ENCODE measurements around the gene EZR. TPM values are rescaled to one million over a fixed set of nuclear protein-coding genes. Genes with fewer than 3 reads are reported as not detected.
A peak's percentile ranks its signal among the peaks of the same experiment; 100 is the strongest.

The EZR gene
- total RNA-seq, 1 experiment from 2014 or later: 263 TPM

DNA sequence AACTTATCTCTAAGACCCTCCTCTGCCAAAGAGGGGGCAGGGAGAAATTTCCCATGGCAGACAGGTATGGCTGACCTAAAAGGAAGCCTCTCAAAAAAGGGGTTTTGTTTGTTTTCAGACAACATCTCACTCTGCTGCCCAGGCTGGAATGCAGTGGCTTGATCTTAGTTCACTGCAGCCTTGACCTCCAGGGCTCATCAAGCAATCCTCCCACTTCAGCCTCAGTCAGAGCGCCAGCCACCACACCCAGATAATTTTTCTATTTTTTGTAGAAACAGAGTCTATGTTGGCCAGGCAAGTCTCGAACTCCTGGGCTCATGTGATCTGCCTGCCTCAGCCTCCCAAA is 3.8 kb downstream of the EZR start:
- TF ChIP-seq TCF7L2 (IDR thresholded peaks at IDR 0.05; ENCODE audit: low read depth, low read length) (no peak), SIN3A (IDR thresholded peaks at IDR 0.05; ENCODE audit: borderline replicate concordance, insufficient read depth, low read depth, low read length) (no peak), CTCF (IDR thresholded peaks at IDR 0.05) (no peak), POLR2AphosphoS5 (IDR thresholded peaks at IDR 0.05; ENCODE audit: low read depth, low read length) (no peak)
- TF ChIP-seq, protein P1, sequence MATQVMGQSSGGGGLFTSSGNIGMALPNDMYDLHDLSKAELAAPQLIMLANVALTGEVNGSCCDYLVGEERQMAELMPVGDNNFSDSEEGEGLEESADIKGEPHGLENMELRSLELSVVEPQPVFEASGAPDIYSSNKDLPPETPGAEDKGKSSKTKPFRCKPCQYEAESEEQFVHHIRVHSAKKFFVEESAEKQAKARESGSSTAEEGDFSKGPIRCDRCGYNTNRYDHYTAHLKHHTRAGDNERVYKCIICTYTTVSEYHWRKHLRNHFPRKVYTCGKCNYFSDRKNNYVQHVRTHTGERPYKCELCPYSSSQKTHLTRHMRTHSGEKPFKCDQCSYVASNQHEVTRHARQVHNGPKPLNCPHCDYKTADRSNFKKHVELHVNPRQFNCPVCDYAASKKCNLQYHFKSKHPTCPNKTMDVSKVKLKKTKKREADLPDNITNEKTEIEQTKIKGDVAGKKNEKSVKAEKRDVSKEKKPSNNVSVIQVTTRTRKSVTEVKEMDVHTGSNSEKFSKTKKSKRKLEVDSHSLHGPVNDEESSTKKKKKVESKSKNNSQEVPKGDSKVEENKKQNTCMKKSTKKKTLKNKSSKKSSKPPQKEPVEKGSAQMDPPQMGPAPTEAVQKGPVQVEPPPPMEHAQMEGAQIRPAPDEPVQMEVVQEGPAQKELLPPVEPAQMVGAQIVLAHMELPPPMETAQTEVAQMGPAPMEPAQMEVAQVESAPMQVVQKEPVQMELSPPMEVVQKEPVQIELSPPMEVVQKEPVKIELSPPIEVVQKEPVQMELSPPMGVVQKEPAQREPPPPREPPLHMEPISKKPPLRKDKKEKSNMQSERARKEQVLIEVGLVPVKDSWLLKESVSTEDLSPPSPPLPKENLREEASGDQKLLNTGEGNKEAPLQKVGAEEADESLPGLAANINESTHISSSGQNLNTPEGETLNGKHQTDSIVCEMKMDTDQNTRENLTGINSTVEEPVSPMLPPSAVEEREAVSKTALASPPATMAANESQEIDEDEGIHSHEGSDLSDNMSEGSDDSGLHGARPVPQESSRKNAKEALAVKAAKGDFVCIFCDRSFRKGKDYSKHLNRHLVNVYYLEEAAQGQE (IDR thresholded peaks at IDR 0.05; ENCODE audit: insufficient read depth in 1 of 2, low read depth in 2 of 2, low read length in 1 of 2): no peak
- ChIA-PET CTCF (no interaction called here), POLR2A (no interaction called here)
- intact Hi-C loops (cut with micrococcal nuclease; ENCODE audit: unreplicated experiment): loop anchor here (5.0 kb wide), 2 partner anchors 37 to 52 kb away; no protein-coding TSS in a partner anchor
- H3K36me3 ChIP-seq (ENCODE audit: control insufficient read depth, insufficient read depth, low read length): peaks cover 42% of the 10 kb centered on the region
- in situ Hi-C loops (cut with HindIII; ENCODE audit: low pct_unique_long_range_greater_than_20kb, low sequenced_read_pairs): no loop called here
- H3K27ac ChIP-seq (ENCODE audit: low read length): peak overlapping the region; percentile 92
- H3K9me3 ChIP-seq (ENCODE audit: control insufficient read depth, insufficient read depth, low read depth, low read length): no peaks in the 10 kb centered on the region
- DNase-seq (ENCODE audit: low read depth, low spot score): no peak
- peaks cover 60% of the 10 kb centered on the region for H3K4me1 ChIP-seq (ENCODE audit: control insufficient read depth, insufficient read depth, low read length)
- no peaks in the 10 kb centered on the region for H3K27me3 ChIP-seq (ENCODE audit: control insufficient read depth, insufficient read depth, low read length)
- ATAC-seq: no peak
- H3K4me3 ChIP-seq (ENCODE audit: low read depth in 2 of 2, low read length in 2 of 2): peak overlapping the region; percentile 86 to 89
- BruUV-seq (replicated peaks): no TSS peak

GRCh38 chr6:158813032-158813431 is 6.1 kb downstream of the EZR start:
- H3K4me3 ChIP-seq (ENCODE audit: low read depth in 2 of 2, low read length in 2 of 2): no peak overlapping the region
- BruUV-seq (replicated peaks): no TSS peak
- ATAC-seq: no peak
- intact Hi-C loops (cut with micrococcal nuclease; ENCODE audit: unreplicated experiment): loop anchor here (5.0 kb wide), 1 partner anchor 159 kb away; no protein-coding TSS in a partner anchor
- TF ChIP-seq CTCF (IDR thresholded peaks at IDR 0.05): no peak
- no peak for TF ChIP-seq POLR2AphosphoS5 (IDR thresholded peaks at IDR 0.05; ENCODE audit: low read depth, low read length)
- no peak overlapping the region for H3K27ac ChIP-seq (ENCODE audit: low read length)
- H3K27me3 ChIP-seq (ENCODE audit: control insufficient read depth, insufficient read depth, low read length): no peaks in the 10 kb centered on the region
- POLR2A ChIA-PET: interaction anchor here (1.9 kb wide), 1 partner anchor 57 kb away, joined by 7 read pairs; no protein-coding TSS in a partner anchor
- no peaks in the 10 kb centered on the region for H3K9me3 ChIP-seq (ENCODE audit: control insufficient read depth, insufficient read depth, low read depth, low read length)
- CTCF ChIA-PET: no interaction called here
- no peak for DNase-seq (ENCODE audit: low read depth, low spot score)
- in situ Hi-C loops (cut with HindIII; ENCODE audit: low pct_unique_long_range_greater_than_20kb, low sequenced_read_pairs): no loop called here
- H3K4me1 ChIP-seq (ENCODE audit: control insufficient read depth, insufficient read depth, low read length): peaks cover 74% of the 10 kb centered on the region
- peaks cover 51% of the 10 kb centered on the region for H3K36me3 ChIP-seq (ENCODE audit: control insufficient read depth, insufficient read depth, low read length)
